ENCODE measurements around the gene TMEM115.

TMEM115 gene

GRCh38 chr3:50375258-50375931 lies 16.1 kb upstream of the TMEM115 start:
- no peak for DNase-seq

GRCh38 chr3:50374363-50375257 lies 15.3 kb upstream of the TMEM115 start:
- no peak for DNase-seq

- DNase-seq: no peak
These were observed 14.1 kb upstream of the TMEM115 start for GRCh38 chr3:50373146-50374051.

GRCh38 chr3:50372349-50372748 lies 13.0 kb upstream of the TMEM115 start:
- no peak for DNase-seq

- no peak for DNase-seq
These were observed 11.9 kb upstream of the TMEM115 start for GRCh38 chr3:50371133-50371685.

GRCh38 chr3:50370594-50370993 lies 11.3 kb upstream of the TMEM115 start:
- no peak for DNase-seq

GRCh38 chr3:50369012-50369670 lies 9.8 kb upstream of the TMEM115 start:
- DNase-seq: no peak

- DNase-seq: no peak
These were observed 6.5 kb upstream of the TMEM115 start for GRCh38 chr3:50365842-50366220.

GRCh38 chr3:50365080-50365841 lies 5.9 kb upstream of the TMEM115 start:
- peak; percentile 96 for DNase-seq

- DNase-seq: no peak
These were observed 5.3 kb upstream of the TMEM115 start for GRCh38 chr3:50364573-50365079.

- no peak for DNase-seq
These were observed 414 bp upstream of the TMEM115 start for GRCh38 chr3:50359760-50360110.

GRCh38 chr3:50358355-50358910 lies 888 bp downstream of the TMEM115 start:
- no peak for DNase-seq

GRCh38 chr3:50357481-50357880 lies 1.8 kb downstream of the TMEM115 start:
- no peak for DNase-seq

- DNase-seq: no peak
These were observed 2.8 kb downstream of the TMEM115 start for GRCh38 chr3:50356553-50356952.

GRCh38 chr3:50355829-50356552 lies 3.3 kb downstream of the TMEM115 start:
- DNase-seq: no peak

- no peak for DNase-seq
These were observed 4.5 kb downstream of the TMEM115 start for GRCh38 chr3:50354850-50355249.

GRCh38 chr3:50354186-50354764 lies 5.0 kb downstream of the TMEM115 start:
- no peak for DNase-seq

- DNase-seq: no peak
These were observed 5.9 kb downstream of the TMEM115 start for GRCh38 chr3:50353245-50354004.

GRCh38 chr3:50352781-50353180 lies 6.5 kb downstream of the TMEM115 start:
- DNase-seq: no peak
